HepG2 (cell line): ENCODE results near the gene ZSCAN32. TPM values are rescaled to one million over a fixed set of nuclear protein-coding genes. Genes with fewer than 3 reads are reported as not detected.

ENCODE experiments used
- CBFB ChIP-seq: sonication (generic); formaldehyde crosslinking; IDR thresholded peaks from 2 replicates; pipeline ENCODE4 v1.4.0; 2020; ENCODE audit warnings: missing genetic modification reagents
- CEBPG ChIP-seq: IDR thresholded peaks from 2 replicates; pipeline ENCODE4 v1.6.1; 2016
- MEF2D ChIP-seq: sonication (generic); formaldehyde crosslinking; IDR thresholded peaks from 2 replicates; pipeline ENCODE4 v1.5.1; 2020; ENCODE audit warnings: mild to moderate bottlenecking, missing genetic modification reagents
- NFATC3 ChIP-seq: sonication (generic); formaldehyde crosslinking; IDR thresholded peaks from 2 replicates; pipeline ENCODE4 v1.5.1; 2020; ENCODE audit warnings: mild to moderate bottlenecking, missing genetic modification reagents
- PITX1 ChIP-seq: sonication (generic); formaldehyde crosslinking; IDR thresholded peaks from 2 replicates; pipeline ENCODE4 v1.5.1; 2020; ENCODE audit warnings: mild to moderate bottlenecking, missing genetic modification reagents
- POLR2G ChIP-seq: fragments of 200-400 bp; formaldehyde crosslinking; IDR thresholded peaks from 2 replicates; pipeline ENCODE4 v1.6.1; 2018; ENCODE audit warnings: mild to moderate bottlenecking, low read depth, low read length, moderate library complexity
- SAP130 ChIP-seq: IDR thresholded peaks from 2 replicates; pipeline ENCODE4 v1.6.1; 2016; ENCODE audit warnings: low read depth
- SOX5 ChIP-seq: IDR thresholded peaks from 2 replicates; pipeline ENCODE4 v1.6.1; 2016; ENCODE audit warnings: borderline replicate concordance
- TOE1 ChIP-seq: sonication (generic); formaldehyde crosslinking; IDR thresholded peaks from 2 replicates; pipeline ENCODE4 v1.4.0; 2020; ENCODE audit warnings: mild to moderate bottlenecking, missing genetic modification reagents
- TRIM24 ChIP-seq: sonication (generic); formaldehyde crosslinking; IDR thresholded peaks from 2 replicates; pipeline ENCODE4 v1.8.0; 2022; ENCODE audit warnings: mild to moderate bottlenecking, missing genetic modification reagents
- ZBTB7B ChIP-seq: sonication (generic); formaldehyde crosslinking; IDR thresholded peaks from 2 replicates; pipeline ENCODE4 v1.4.0; 2020; ENCODE audit warnings: missing genetic modification reagents
- ZC3H4 ChIP-seq: sonication (generic); formaldehyde crosslinking; IDR thresholded peaks from 2 replicates; pipeline ENCODE4 v1.4.0; 2020; ENCODE audit warnings: missing genetic modification reagents, borderline replicate concordance
- ZNF234 ChIP-seq: sonication (generic); formaldehyde crosslinking; conservative IDR thresholded peaks from 2 replicates; pipeline ENCODE4 v1.5.1; 2020; ENCODE audit warnings: mild to moderate bottlenecking, missing genetic modification reagents
- ZNF251 ChIP-seq: sonication (generic); formaldehyde crosslinking; IDR thresholded peaks from 2 replicates; pipeline ENCODE4 v1.9.0; 2021; ENCODE audit warnings: mild to moderate bottlenecking, missing genetic modification reagents
- ZNF615 ChIP-seq: sonication (generic); formaldehyde crosslinking; IDR thresholded peaks from 2 replicates; pipeline ENCODE4 v1.5.0; 2020; ENCODE audit warnings: mild to moderate bottlenecking, missing genetic modification reagents, borderline replicate concordance
- ZNF660 ChIP-seq: sonication (generic); formaldehyde crosslinking; IDR thresholded peaks from 2 replicates; pipeline ENCODE4 v1.5.1; 2020; ENCODE audit warnings: mild to moderate bottlenecking, low read depth, missing genetic modification reagents, borderline replicate concordance
- ZSCAN22 ChIP-seq: sonication (generic); formaldehyde crosslinking; IDR thresholded peaks from 2 replicates; pipeline ENCODE4 v1.4.0; 2020; ENCODE audit warnings: mild to moderate bottlenecking, missing genetic modification reagents
- polyA plus RNA-seq, 8 experiments: library from polyadenylated mRNA; depleted of rRNA in 3 of 8; stranded (reverse) in 7 of 8; unstranded in 1 of 8; fragments of >200 nt; fragmentation: Illumina TruSeq in 4 of 8; extraction: Trizol in 4 of 8; gene quantifications; 2 replicates each; pipeline versions ENCODE4 v1.2.1 to v1.2.3, GENCODE V29; 2011 to 2016; ENCODE audit warnings: low read depth in 4 of 8, missing spikeins in 1 of 8, mixed read lengths in 1 of 8; ENCODE audit not compliant: insufficient read depth in 1 of 8
- total RNA-seq, 5 experiments: library from RNA; depleted of rRNA; stranded (reverse); fragments of >200 nt; fragmentation: Illumina TruSeq; extraction: Trizol; gene quantifications; 2 replicates each; pipeline ENCODE4 v1.2.3, GENCODE V29; 2016; ENCODE audit warnings: low read depth in 1 of 5
- TF ChIP-seq, protein P1 (sequence below): sonication (generic); formaldehyde crosslinking; IDR thresholded peaks from 2 replicates; pipeline ENCODE4 v1.4.0; 2020; ENCODE audit warnings: mild to moderate bottlenecking, missing genetic modification reagents
- TF ChIP-seq, protein P2 (sequence below): sonication (generic); formaldehyde crosslinking; IDR thresholded peaks from 2 replicates; pipeline ENCODE4 v1.8.1; 2023; ENCODE audit warnings: mild to moderate bottlenecking, missing genetic modification reagents, borderline replicate concordance
- TF ChIP-seq, protein P3 (sequence below): sonication (generic); formaldehyde crosslinking; IDR thresholded peaks from 2 replicates; pipeline ENCODE4 v1.5.0; 2020; ENCODE audit warnings: mild to moderate bottlenecking, missing genetic modification reagents, borderline replicate concordance
- TF ChIP-seq, protein P4 (sequence below): sonication (generic); formaldehyde crosslinking; IDR thresholded peaks from 2 replicates; pipeline ENCODE4 v1.8.0; 2022; ENCODE audit warnings: missing genetic modification reagents, low read depth, mild to moderate bottlenecking, borderline replicate concordance

The ZSCAN32 gene
- total and polyA plus RNA-seq, 2 of the 13 experiments (the other 11 are each of a cell fraction or from before 2014, with no cell fraction given) = 10.7 to 12.8 TPM

DNA sequence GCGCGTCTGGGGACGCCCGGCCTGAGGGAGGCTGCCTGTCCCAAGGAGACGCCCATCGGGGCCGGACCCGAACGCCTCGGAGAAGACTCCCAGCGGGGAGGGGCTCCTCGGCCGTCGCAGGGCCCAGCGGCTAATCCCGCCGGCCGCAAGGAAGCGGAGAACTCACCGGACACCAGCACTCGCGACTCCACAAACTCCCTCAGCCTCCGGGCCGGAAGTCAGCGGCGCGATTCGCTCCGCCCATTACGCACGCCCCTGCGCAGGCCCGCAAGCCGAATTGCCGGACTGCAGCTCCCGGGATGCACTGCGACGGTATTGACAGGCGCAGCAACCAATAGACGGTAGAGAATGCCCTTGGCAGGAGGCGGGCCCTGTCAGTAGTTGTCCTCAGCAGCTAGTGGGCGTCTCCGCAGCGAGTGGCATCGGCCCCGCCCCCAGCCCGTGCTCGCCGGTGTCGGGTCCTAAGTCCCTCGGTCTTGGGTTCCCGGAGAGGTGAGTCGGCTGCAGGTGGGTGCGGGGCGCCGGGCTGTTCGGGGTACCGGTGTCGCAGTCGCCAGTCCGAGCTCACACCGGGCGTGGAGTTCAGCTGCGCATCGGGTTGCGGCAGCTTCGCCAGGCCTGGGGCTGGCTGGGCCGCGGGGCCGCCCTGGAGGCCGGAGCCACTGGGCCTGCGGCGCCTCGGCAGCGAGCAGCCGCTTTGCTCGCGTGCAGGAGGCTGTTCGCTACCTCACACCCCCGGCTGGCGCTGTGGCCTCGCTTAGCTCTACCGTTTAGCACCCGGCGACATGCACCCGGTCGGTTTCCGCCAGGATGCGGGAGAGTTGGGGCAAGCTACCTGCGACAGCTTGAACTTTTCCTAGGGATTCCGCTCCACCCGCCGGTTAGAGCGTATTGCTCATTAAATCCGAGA is at the start of gene ZSCAN32, which contains the start of gene ZNF174 (continued):
- TF ChIP-seq ZC3H4 (CRISPR knock-in tag) (no peak), SOX5 (CRISPR knock-in tag) (peak; percentile 29; the same call in 1 of the 2 replicates), TRIM24 (CRISPR knock-in tag) (no peak), ZNF234 (no peak), MEF2D (CRISPR knock-in tag) (peak; percentile 65; the same call in 1 of the 2 replicates), POLR2G (peak; percentile 86), ZBTB7B (no peak), CEBPG (CRISPR knock-in tag) (no peak), TOE1 (0 out of 2 replicates have a peak, but pooled peaks have one; percentile 60), CBFB (0 out of 2 replicates have a peak, but pooled peaks have one; percentile 72), NFATC3 (CRISPR knock-in tag) (no peak), PITX1 (CRISPR knock-in tag) (peak; percentile 89), ZNF615 (CRISPR knock-in tag) (peak; percentile 10; the same call in 1 of the 2 replicates), ZSCAN22 (CRISPR knock-in tag) (no peak), ZNF660 (no peak), ZNF251 (CRISPR knock-in tag) (no peak), SAP130 (peak; percentile 89)
- TF ChIP-seq, protein P1, sequence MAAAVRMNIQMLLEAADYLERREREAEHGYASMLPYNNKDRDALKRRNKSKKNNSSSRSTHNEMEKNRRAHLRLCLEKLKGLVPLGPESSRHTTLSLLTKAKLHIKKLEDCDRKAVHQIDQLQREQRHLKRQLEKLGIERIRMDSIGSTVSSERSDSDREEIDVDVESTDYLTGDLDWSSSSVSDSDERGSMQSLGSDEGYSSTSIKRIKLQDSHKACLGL (CRISPR knock-in tag) = peak; percentile 27; the same call in 1 of the 2 replicates
- TF ChIP-seq, protein P2, sequence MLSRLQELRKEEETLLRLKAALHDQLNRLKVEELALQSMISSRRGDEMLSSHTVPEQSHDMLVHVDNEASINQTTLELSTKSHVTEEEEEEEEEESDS (CRISPR knock-in tag) = 0 out of 2 replicates have a peak, but pooled peaks have one; percentile 89
- TF ChIP-seq, protein P3, sequence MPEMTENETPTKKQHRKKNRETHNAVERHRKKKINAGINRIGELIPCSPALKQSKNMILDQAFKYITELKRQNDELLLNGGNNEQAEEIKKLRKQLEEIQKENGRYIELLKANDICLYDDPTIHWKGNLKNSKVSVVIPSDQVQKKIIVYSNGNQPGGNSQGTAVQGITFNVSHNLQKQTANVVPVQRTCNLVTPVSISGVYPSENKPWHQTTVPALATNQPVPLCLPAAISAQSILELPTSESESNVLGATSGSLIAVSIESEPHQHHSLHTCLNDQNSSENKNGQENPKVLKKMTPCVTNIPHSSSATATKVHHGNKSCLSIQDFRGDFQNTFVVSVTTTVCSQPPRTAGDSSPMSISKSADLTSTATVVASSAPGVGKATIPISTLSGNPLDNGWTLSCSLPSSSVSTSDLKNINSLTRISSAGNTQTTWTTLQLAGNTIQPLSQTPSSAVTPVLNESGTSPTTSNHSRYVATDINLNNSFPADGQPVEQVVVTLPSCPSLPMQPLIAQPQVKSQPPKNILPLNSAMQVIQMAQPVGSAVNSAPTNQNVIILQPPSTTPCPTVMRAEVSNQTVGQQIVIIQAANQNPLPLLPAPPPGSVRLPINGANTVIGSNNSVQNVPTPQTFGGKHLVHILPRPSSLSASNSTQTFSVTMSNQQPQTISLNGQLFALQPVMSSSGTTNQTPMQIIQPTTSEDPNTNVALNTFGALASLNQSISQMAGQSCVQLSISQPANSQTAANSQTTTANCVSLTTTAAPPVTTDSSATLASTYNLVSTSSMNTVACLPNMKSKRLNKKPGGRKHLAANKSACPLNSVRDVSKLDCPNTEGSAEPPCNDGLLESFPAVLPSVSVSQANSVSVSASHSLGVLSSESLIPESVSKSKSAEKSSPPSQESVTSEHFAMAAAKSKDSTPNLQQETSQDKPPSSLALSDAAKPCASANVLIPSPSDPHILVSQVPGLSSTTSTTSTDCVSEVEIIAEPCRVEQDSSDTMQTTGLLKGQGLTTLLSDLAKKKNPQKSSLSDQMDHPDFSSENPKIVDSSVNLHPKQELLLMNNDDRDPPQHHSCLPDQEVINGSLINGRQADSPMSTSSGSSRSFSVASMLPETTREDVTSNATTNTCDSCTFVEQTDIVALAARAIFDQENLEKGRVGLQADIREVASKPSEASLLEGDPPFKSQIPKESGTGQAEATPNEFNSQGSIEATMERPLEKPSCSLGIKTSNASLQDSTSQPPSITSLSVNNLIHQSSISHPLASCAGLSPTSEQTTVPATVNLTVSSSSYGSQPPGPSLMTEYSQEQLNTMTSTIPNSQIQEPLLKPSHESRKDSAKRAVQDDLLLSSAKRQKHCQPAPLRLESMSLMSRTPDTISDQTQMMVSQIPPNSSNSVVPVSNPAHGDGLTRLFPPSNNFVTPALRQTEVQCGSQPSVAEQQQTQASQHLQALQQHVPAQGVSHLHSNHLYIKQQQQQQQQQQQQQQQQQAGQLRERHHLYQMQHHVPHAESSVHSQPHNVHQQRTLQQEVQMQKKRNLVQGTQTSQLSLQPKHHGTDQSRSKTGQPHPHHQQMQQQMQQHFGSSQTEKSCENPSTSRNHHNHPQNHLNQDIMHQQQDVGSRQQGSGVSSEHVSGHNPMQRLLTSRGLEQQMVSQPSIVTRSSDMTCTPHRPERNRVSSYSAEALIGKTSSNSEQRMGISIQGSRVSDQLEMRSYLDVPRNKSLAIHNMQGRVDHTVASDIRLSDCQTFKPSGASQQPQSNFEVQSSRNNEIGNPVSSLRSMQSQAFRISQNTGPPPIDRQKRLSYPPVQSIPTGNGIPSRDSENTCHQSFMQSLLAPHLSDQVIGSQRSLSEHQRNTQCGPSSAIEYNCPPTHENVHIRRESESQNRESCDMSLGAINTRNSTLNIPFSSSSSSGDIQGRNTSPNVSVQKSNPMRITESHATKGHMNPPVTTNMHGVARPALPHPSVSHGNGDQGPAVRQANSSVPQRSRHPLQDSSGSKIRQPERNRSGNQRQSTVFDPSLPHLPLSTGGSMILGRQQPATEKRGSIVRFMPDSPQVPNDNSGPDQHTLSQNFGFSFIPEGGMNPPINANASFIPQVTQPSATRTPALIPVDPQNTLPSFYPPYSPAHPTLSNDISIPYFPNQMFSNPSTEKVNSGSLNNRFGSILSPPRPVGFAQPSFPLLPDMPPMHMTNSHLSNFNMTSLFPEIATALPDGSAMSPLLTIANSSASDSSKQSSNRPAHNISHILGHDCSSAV (CRISPR knock-in tag) = no peak
- TF ChIP-seq, protein P4, sequence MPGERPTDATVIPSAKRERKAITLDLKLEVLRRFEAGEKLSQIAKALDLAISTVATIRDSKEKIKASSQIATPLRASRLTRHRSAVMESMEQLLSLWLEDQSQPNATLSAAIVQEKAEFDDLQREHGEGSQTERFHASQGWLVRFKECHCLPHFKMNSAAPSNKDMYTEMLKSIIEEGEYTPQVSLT (CRISPR knock-in tag) = no peak
